Measurements from ENCODE around the gene CRIP1.

CRIP1 gene

DNA sequence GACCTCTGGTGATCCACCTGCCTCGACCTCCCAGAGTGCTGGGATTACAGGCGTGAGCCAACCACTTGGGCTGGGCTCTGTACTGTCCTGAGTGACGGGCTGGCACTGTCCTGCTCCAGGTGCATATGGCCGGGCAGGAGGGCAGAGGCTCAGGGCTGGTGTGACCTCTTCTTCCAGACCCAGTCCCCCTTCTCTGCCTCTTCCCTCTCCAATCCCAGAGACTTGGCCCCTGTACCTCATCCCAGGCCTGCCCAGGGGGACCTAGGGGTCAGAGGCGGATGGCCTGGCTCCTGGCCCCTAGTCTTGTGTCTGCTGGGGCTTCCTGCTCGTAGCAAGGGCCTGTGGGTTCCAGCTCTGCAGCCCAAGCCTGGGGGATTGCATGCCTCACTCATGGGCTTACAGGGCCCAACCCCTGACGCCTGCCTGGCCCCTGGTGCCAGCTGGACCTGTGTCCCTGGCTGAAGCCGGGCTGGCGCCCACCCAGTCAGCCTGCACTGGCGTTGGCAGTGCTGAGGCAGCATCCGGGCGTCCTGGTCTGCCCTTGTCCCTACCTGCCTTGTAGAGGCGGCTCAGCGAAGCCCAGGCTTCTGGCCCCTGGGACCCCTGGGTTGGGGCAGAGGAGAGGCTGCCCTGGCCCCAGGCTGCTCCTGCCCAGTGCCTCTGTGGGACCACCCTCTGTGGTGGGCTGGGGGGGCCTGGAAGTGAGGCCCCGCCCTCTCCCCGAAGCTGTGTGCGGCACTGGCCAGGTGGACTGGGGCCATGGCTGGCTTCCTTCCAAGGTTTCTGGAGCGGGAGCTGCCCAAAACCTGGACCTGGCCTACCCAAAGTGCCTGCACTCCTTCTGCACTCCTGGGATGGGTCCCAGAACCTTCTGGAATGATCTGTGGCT, 8.7 kb downstream of the CRIP1 start:
- DNase-seq, result peak in 1 of 2 experiments; percentile 62

DNA sequence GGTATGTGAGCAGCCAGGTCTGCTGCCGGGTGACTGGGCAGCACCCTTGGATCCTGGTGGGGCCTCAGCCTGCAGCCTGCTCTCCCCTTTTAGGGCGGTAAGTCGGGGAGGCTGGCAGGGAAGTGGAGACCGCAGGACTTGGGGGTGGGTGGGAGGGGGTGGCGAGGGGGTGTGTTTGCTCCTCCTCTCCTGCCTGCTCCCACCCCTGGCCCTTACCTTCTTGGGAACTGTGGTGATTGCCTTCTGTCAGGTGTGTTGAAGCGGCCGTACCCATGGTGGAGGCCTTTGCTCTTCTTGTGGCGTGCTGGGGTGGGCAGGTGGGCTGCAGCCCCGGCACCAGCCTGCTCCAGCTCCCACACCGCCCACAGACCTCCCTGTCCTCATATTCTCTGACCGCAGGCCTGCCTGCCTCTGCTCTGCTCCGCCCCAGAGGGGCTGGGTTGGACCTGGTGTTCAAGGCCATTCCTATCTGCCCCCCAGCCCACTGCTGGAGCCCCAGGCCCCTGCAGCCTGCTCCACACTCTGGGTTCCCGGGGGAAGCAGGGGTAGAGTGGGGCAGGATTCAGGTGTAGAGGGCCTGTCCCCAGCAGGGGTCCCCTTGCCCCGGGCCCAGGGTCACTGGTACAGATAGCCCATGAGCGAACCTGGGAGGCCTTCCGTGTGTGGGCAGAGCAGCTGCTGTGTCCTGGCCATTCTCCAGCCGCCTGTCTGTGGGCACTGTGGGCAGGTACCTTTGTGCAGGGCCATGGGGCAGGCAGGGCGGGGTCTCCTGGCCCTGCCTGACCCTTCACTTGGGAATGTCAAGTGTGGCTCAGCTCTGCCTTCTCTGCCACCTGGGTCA, 9.5 kb downstream of the CRIP1 start:
- DNase-seq, result no peak

GRCh38 chr14:105496831-105497591, 10.3 kb downstream of the CRIP1 start:
- no peak for DNase-seq

DNA sequence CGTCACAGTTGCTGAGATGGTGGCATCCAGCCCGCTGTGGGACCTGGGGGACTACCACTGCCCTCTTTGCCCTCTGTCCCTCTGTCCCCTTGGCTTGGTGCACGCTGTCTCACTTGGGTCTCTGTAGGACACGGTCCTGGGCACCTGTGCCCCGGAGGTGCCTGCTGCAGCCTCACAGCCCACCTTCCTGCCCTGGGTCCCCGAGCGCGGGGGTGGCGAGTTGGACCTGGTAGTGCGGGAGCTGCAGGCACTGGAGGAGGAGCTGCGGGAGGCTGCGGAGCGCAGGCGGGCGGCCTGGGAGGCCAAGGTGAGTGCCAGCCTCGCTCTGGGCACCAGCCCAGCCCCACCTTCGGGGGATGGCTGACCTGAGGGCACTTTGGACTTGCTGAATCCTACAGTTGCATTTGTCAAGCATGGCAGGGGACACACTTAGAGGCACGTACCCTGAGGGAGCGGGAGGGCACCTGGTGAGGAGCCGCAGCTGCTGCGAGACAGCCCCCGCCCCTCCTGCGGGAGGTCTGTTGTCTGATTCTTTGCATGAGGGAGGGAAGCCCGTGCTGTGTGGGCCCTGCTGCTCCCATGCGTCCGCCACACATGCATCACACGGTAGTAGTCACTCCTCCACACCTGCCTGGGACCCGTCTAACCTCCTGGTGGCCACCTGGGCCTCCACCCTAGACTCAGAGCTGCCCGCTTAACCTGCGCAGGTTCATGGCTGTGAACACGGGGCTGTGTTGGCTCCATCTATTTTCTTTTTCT, 11.2 kb downstream of the CRIP1 start:
- no peak for DNase-seq

GRCh38 chr14:105498430-105499255, 12.0 kb downstream of the CRIP1 start:
- no peak for DNase-seq

- DNase-seq, result no peak
These were observed 12.8 kb downstream of the CRIP1 start for GRCh38 chr14:105499256-105500035.

GRCh38 chr14:105500036-105500725, 13.5 kb downstream of the CRIP1 start:
- DNase-seq, result no peak

DNA sequence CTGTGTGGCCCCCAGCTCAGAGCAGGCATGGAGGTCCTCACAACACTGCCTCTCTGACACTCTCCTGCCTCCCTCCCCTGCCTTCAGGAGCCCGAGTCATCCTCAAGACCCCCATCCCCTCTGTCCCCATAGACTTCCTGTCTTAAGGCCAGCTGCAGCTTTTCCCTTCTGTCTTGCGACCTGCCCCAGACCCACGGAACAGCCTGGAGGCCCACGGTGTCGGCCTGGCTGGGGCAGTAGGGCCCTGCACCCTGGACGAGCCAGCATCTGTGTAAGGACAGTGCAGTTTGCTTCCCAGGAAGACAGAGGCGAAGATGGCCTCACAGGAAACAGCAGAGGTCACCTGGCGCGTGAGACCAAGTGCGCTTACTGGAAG, 14.0 kb downstream of the CRIP1 start:
- no peak for DNase-seq

GRCh38 chr14:105501504-105502291, 15.0 kb downstream of the CRIP1 start:
- DNase-seq, result no peak

DNA sequence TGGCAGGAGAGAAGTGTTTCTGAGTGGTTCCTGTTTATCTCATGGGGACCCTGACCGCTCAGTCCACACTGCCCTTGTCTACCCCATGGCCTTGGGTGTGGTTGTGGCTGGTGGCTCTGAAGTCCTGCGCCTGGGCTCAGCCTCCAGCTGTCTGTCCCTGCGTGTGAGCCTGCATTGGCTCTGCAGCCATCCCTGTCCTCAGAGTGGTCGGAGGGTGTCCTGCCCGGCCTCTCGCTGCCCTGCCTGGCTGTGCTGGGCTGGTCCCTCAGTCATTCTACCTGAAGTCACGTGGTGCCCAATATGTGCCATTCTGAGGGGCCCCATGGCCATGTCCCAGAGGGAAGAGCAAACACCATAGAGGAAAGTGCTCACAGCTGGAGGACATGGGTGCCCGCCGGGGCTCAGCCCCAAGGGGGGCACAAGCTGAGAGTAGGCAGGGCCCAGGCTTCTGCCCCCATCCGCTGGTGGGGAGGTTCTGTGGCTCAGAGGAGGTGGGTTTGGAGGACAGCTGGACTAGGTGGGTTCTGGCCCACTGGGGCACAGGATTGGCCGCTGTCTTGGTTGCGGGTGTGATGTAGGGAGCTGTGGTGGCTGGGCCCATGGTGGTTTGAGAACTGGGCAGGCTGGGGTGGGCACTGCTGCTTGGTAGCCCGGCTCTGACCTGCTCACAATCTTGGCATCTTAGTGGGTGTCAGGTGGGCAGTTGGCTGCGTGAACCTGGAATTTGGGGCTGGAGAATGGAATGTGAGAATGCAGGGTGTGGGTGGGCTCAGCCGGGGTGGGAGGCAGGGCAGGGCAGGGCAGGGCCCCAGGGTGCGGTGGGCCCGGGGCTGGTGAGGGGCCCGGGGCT, 16.0 kb downstream of the CRIP1 start:
- DNase-seq, result no peak

DNA sequence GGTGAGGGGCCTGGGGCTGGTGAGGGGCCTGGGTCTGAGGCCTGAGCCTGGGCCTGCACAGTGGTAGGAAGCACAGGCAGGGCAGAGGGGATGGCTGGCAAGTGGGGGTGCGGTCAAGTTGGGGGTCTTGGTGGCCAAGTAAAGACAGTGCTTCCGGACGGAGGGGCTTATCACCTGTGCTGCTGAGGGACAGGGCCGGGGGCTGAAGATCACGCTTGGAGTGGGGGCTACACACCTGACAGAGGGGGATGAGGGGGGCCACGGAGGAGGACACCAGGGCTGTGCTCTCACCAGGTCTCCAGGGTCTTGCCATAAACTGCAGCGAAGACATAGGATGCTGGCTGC, 16.6 kb downstream of the CRIP1 start:
- DNase-seq, result no peak

GRCh38 chr14:105503935-105504692, 17.4 kb downstream of the CRIP1 start:
- DNase-seq, result no peak

DNA sequence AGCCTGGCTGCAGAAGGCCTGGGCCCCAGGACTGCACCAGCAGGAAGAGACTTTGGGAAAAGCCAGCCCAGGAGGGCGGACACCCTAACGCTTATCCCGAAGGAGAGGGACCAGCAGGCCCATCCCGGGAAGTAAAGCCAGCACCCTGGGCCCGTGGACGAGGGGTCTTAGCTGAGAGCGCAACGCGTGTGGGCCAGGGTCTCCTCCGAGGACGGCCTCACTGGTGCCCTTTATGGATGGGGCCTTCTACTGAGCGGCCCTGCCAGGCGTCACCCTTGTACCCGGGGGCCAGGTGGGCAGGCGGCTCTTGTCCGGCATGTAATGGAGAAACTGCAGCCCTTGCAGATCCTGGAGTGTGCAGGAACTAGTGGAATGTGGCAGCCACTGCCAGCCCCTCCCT, 18.4 kb downstream of the CRIP1 start:
- DNase-seq, result no peak

- no peak for DNase-seq
These were observed 20.6 kb downstream of the CRIP1 start for GRCh38 chr14:105507247-105507646.

- DNase-seq, result no peak
These were observed 21.4 kb downstream of the CRIP1 start for GRCh38 chr14:105508069-105508468.

- no peak for DNase-seq
These were observed 21.9 kb downstream of the CRIP1 start for GRCh38 chr14:105508601-105509000.

GRCh38 chr14:105517096-105517495, 30.4 kb downstream of the CRIP1 start:
- DNase-seq, result no peak
